SU-DHL-6 (cell line): ENCODE measurements around the gene RCAN1.
A peak's percentile ranks its signal among the peaks of the same experiment; 100 is the strongest.

Source experiments
- H2AFZ ChIP-seq: fragments of 200-600 bp; sonication (generic); 2 replicates; pipeline ENCODE4 v1.6.1; 2014; ENCODE audit warnings: low read depth, mild to moderate bottlenecking, moderate library complexity, mixed read lengths, antibody characterized with exemption, low read length; ENCODE audit not compliant: severe bottlenecking
- H3F3A ChIP-seq: fragments of 200-600 bp; shearing (Covaris generic); 2 replicates; pipeline ENCODE4 v1.6.0; 2016; ENCODE audit warnings: antibody characterized with exemption, mild to moderate bottlenecking; ENCODE audit not compliant: insufficient read depth
- H3K27ac ChIP-seq: fragments of 200-600 bp; sonication (generic); 2 replicates; pipeline ENCODE4 v1.5.1; 2016; ENCODE audit warnings: low read depth, mild to moderate bottlenecking, low read length, moderate library complexity, mixed read lengths
- H3K27me3 ChIP-seq: fragments of 200-600 bp; sonication (generic), shearing (Covaris generic); 2 replicates; pipeline ENCODE4 v1.6.0; 2014; ENCODE audit warnings: mild to moderate bottlenecking, low read length
- H3K36me3 ChIP-seq: fragments of 200-600 bp; sonication (generic); 2 replicates; pipeline ENCODE4 v1.6.1; 2014; ENCODE audit warnings: mild to moderate bottlenecking, low read length, mixed read lengths
- H3K4me2 ChIP-seq: fragments of 300-600, 200-600 bp; shearing (Covaris generic), sonication (generic); 2 replicates; pipeline ENCODE4 v1.6.0; 2014; ENCODE audit warnings: low read length, low read depth, mild to moderate bottlenecking; ENCODE audit not compliant: poor library complexity, severe bottlenecking
- H3K4me3 ChIP-seq: fragments of 200-600 bp; sonication (generic); 2 replicates; pipeline ENCODE4 v1.5.1; 2014; ENCODE audit warnings: antibody characterized with exemption, low read length, mild to moderate bottlenecking, mixed read lengths; ENCODE audit not compliant: insufficient read depth, poor library complexity, severe bottlenecking
- H3K79me2 ChIP-seq: fragments of 200-600 bp; sonication (generic); 2 replicates; pipeline ENCODE4 v1.6.1; 2014; ENCODE audit warnings: mild to moderate bottlenecking, low read length, moderate library complexity; ENCODE audit not compliant: insufficient read depth
- H3K9ac ChIP-seq: fragments of 200-600 bp; sonication (generic); 2 replicates; pipeline ENCODE4 v1.7.0; 2014; ENCODE audit warnings: mild to moderate bottlenecking, low read length
- H3K9me2 ChIP-seq: fragments of 200-600 bp; sonication (generic); replicated peaks from 2 replicates; pipeline ENCODE4 v1.6.1; 2014; ENCODE audit warnings: low read length; ENCODE audit not compliant: insufficient read depth
- H3K9me3 ChIP-seq: fragments of 200-600 bp; sonication (generic); 2 replicates; pipeline ENCODE4 v1.6.1; 2014; ENCODE audit warnings: low read length, mixed read lengths; ENCODE audit not compliant: insufficient read depth
- H4K20me1 ChIP-seq: fragments of 200-600 bp; sonication (generic); 2 replicates; pipeline ENCODE4 v1.6.1; 2014; ENCODE audit warnings: low read depth, mild to moderate bottlenecking, antibody characterized with exemption, low read length, moderate library complexity, mixed read lengths
- EZH2phosphoT487 ChIP-seq: fragments of 200-600 bp; sonication (generic), shearing (Covaris generic); conservative IDR thresholded peaks from 2 replicates; pipeline ENCODE4 v1.6.1; 2018; ENCODE audit warnings: mild to moderate bottlenecking, antibody characterized with exemption, low read length, moderate library complexity, mixed read lengths
- TF ChIP-seq, protein P1 (sequence below): fragments of 200-600 bp; sonication (generic); IDR thresholded peaks from one replicate; pipeline ENCODE4 v1.5.1; 2017; ENCODE audit warnings: antibody characterized with exemption, mild to moderate bottlenecking, low read length, moderate library complexity; ENCODE audit not compliant: insufficient read depth, poor library complexity, severe bottlenecking

Gene RCAN1

DNA sequence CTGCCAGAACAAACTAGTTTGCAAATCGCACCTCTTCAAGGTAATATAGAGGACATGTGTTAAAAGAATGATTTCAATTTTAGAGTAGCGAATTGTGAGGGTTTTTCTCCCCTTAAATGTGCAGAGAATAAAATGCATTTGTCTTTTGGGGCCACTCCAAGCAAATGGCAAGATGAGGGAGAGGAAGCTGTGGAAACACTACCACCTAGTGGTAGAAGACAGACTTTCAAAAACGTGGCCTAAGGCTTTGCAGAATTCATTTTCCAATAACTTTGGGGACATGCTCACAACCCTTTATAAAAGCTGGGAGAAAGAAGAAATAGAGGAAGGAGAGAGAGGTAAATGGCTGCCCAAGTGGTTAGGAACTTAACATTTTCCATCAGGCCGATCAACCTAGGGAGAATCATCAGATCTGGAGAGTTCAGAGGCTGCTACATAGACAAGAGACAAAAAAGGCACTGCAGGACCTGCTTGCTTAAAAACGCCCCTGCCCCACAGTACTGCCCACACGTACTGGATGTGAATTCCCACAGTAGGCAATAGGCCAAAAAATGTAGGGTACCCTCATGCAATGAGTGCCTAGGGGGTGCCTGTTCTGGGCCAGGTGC lies 15.7 kb upstream of the RCAN1 start:
- no peaks in the 10 kb centered on the region for H4K20me1 ChIP-seq
- no peaks in the 10 kb centered on the region for H3F3A ChIP-seq
- H3K9me3 ChIP-seq, result no peaks in the 10 kb centered on the region
- H3K36me3 ChIP-seq, result no peaks in the 10 kb centered on the region
- no peak overlapping the region for H2AFZ ChIP-seq
- H3K79me2 ChIP-seq, result no peaks in the 10 kb centered on the region
- H3K27me3 ChIP-seq, result no peaks in the 10 kb centered on the region
- H3K27ac ChIP-seq, result no peak overlapping the region
- no peak overlapping the region for H3K4me2 ChIP-seq
- TF ChIP-seq, protein P1, sequence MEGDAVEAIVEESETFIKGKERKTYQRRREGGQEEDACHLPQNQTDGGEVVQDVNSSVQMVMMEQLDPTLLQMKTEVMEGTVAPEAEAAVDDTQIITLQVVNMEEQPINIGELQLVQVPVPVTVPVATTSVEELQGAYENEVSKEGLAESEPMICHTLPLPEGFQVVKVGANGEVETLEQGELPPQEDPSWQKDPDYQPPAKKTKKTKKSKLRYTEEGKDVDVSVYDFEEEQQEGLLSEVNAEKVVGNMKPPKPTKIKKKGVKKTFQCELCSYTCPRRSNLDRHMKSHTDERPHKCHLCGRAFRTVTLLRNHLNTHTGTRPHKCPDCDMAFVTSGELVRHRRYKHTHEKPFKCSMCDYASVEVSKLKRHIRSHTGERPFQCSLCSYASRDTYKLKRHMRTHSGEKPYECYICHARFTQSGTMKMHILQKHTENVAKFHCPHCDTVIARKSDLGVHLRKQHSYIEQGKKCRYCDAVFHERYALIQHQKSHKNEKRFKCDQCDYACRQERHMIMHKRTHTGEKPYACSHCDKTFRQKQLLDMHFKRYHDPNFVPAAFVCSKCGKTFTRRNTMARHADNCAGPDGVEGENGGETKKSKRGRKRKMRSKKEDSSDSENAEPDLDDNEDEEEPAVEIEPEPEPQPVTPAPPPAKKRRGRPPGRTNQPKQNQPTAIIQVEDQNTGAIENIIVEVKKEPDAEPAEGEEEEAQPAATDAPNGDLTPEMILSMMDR, result peak; percentile 75
- no peak for TF ChIP-seq EZH2phosphoT487
- H3K4me3 ChIP-seq, result no peak overlapping the region
- H3K9me2 ChIP-seq, result no peaks in the 10 kb centered on the region
- no peak overlapping the region for H3K9ac ChIP-seq

DNA sequence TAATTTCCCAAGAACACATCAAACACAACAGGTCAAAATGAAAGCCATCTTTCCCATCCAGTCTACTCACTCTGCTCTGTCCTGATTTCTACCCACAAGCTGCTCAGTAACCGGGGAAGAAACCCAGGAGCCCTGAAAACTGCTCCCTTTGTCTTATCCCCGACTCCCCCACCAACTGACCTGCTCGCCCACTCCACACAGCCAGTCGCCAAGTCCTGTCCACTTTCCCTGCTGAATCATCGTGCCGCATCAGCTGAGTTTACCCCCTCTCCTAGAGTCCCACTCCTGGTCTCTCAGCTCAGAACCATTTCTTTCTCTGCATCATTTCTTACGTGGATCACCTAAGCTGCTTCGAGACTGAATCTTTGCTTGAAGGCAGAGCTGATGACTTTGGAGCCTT lies 11.2 kb upstream of the RCAN1 start:
- H3K79me2 ChIP-seq, result no peaks in the 10 kb centered on the region
- no peaks in the 10 kb centered on the region for H3K9me3 ChIP-seq
- no peak overlapping the region for H3K9ac ChIP-seq
- no peaks in the 10 kb centered on the region for H4K20me1 ChIP-seq
- no peak for TF ChIP-seq EZH2phosphoT487
- TF ChIP-seq, protein P1, result no peak
- no peak overlapping the region for H3K4me2 ChIP-seq
- H3K36me3 ChIP-seq, result no peaks in the 10 kb centered on the region
- H2AFZ ChIP-seq, result no peak overlapping the region
- H3K27me3 ChIP-seq, result no peaks in the 10 kb centered on the region
- no peaks in the 10 kb centered on the region for H3F3A ChIP-seq
- H3K4me3 ChIP-seq, result no peak overlapping the region
- H3K9me2 ChIP-seq, result no peaks in the 10 kb centered on the region
- H3K27ac ChIP-seq, result no peak overlapping the region

DNA sequence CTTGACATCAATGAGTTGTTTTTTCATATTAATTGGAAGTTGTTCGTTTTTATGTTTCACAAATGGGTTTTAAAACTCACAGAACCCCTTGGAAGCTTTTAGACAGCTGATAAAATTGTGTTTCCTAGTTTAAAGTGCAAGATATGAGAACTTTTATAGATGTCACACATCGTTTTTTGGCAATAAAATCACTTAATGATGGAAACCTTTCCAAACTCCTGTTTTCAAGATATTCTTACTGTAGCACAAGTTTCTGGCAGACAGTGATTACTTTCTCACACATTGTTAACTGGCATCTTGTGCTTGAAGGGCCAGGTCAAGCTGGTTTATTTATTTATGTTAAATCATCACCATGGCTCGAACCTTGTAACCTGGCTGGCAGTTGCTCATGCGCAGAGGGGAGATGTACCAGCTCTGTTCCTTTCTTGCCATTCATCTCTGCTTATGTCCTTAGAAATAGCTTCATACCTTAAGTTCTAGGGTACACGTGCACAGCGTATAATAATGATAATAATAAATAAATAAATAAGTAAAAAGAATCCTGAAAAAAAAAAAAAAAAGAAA lies 10.2 kb upstream of the RCAN1 start:
- no peak overlapping the region for H3K4me2 ChIP-seq
- no peaks in the 10 kb centered on the region for H3K36me3 ChIP-seq
- no peaks in the 10 kb centered on the region for H3K9me2 ChIP-seq
- H3F3A ChIP-seq, result no peaks in the 10 kb centered on the region
- no peaks in the 10 kb centered on the region for H3K27me3 ChIP-seq
- H4K20me1 ChIP-seq, result no peaks in the 10 kb centered on the region
- no peak overlapping the region for H3K9ac ChIP-seq
- H2AFZ ChIP-seq, result no peak overlapping the region
- H3K79me2 ChIP-seq, result no peaks in the 10 kb centered on the region
- no peaks in the 10 kb centered on the region for H3K9me3 ChIP-seq
- TF ChIP-seq EZH2phosphoT487, result no peak
- TF ChIP-seq, protein P1, result no peak
- H3K4me3 ChIP-seq, result no peak overlapping the region
- no peak overlapping the region for H3K27ac ChIP-seq
